HG03442 (cell line): ENCODE results near the gene CAMK1G.

Source experiments
- ATAC-seq: cut with Tn5 transposase; IDR thresholded peaks from one replicate; pipeline ENCODE4 v1.9.1; 2021; ENCODE audit warnings: mild to moderate bottlenecking, moderate library complexity; ENCODE audit not compliant: unreplicated experiment

Gene CAMK1G

DNA sequence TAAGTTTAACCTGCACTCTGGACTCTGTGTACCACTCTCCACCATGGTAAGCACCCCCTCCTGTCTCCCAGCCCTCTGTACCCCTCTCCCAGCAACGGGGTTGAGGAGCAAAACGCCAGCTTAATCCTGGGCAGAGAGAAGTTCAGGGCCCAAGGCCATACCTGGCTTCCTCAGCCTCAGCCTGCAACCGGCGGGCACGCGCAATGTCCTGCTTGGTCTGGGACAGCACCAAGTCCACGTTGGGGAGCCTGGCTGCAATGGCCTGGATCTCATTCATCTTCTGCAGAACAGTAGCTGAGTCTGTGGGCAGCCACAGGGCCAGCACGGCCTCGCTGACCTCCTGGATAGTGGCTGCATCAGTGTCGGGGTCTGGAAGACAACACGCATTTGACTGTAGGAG, 34.8 kb downstream of the CAMK1G start:
- ATAC-seq = no peak

DNA sequence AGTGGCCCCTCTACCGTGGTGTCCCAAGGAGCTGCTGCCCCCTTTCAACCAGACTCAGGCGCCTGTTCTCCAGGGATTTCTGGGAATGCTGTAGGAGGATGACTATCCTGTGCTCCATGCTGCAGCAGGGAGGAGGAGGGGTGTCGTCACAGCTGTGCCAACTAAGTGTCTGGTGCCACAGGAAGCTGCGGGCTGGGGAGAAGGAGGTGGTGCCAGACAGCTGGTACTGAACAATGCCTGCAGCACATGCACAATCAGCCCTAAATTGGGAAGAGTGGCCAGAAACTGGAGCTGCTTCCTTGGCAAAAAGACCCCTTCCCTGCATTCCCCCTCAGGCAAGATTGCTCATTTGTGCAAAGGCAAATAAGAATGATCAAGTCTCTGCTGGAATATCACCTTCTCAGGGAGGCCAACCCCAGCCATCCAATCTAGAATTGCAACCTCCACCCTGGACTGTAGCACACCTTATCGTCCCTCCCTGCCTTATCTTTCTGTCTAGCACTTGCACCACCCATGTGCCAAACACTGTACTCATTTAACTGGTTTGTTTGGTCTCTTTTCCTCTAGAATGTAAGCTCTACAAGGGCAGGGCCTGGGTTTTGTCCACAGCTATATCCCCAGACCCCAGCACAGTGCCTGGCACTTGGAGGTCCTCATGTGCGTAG, 35.4 kb downstream of the CAMK1G start:
- ATAC-seq = no peak

DNA sequence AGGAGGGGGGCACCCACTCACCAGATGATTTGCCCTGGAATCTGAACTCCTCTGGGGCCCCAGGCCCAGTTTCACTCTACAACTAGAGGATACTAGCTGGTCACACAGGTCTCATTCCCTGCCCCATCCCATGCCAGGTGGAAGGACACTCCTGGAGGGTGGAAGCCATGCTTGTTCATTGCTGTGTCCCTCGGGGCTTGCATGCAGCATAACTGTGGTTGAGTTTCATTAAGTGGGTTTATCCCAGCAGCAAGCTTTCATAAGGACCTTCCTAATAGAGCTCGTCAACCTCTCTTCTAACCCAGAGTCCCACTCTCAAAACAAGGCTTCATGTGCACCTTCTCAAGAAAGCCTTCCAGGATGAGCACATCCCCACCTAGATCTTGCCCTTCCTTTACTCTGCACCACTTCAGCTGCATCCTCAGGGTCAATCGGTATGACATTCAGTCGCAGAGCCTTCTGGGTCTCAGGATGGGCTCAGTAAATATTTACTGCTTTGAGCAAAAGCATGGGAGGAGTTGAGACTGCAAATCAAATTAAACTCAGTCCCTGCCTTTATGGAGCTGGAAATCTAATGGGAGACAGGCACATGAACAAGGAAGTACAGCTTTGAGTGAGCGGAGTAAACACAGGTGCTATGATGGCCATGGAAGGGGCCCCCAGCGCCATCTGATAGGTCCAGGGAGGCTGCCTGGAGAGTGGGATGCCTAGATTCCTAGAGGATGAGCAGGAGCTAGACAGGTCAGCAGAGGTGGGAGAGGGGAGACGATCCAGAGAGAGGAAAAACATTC, 36.4 kb downstream of the CAMK1G start:
- no peak for ATAC-seq

DNA sequence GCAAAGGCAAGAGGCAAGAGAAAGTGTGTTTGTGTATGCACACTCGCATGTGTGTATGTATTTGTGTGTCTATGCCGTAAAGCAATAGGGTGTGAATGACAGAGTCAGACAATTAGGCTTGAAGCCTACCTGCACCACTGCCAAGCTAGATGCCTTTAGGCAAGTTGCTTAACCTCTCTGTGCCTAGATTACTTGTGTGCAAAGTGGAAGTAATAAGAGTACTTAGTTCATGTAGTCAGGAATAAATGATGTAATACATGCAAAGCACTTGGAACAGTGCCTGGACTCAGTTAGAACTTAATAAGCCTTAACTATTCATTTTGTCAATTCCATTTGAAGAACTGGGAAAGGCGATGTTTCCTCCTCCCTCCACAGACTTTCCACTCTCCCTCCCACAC, 37.0 kb downstream of the CAMK1G start:
- ATAC-seq = no peak

DNA sequence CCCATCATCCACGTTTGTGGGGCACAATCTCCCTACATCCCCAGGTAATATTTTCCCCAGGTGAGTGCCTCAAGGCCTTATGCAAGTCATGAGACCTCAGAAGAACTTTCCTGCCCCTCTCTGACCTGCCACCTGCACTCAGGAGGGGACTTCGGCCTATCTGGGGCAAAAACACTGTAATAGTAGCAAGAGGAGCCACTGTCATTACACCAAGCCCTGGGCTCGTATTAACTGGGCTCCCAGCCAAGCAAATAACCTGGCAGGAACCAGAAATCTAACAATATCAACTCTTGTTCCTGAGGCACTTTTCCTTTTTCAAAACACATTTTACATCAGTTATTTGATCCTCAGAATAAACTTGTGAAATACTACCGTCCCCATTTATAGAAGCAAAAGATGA, 37.8 kb downstream of the CAMK1G start:
- no peak for ATAC-seq

DNA sequence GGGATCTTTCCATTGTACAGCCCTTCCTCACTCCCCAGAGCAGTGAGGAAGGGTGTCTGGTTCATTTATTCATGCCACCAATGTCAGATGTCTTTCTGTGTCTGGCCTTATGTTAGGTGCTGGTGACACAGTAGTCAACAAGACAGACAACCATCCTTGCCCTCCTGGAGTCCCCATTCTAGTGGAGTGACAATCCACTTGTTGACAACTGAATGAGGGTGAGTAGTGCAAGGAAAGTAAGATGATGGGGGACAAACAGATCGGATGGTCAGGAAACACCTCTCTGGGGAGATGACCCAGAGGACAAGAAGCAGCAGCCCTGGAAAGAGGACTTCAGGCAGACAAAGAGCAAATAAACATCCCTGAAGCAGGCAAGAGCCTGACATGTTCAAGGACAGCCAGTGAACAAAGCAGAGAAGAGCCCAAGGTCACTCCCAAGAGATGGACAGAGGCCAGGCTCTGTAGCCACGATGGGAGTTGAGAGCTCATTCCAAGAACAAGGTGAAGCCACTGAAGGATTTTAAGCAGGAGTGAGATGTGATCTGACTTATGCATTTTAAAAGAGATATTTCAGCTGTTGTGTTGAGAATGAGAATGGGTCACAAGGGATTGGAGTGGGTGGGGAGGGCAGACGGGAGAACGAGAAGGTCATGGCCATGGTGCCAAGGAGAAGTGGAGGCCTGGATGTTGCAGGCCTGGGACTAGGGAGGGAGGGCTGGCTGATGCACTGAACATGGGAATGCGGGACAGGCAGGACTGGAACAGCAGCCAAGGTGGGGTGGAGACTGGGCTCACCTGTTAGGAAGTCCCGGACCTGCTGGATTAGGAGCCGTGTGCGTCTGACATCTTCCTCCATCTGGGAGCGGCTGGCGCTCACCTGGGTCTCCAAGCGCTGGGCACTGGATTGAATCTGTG, 38.5 kb downstream of the CAMK1G start:
- ATAC-seq = no peak

DNA sequence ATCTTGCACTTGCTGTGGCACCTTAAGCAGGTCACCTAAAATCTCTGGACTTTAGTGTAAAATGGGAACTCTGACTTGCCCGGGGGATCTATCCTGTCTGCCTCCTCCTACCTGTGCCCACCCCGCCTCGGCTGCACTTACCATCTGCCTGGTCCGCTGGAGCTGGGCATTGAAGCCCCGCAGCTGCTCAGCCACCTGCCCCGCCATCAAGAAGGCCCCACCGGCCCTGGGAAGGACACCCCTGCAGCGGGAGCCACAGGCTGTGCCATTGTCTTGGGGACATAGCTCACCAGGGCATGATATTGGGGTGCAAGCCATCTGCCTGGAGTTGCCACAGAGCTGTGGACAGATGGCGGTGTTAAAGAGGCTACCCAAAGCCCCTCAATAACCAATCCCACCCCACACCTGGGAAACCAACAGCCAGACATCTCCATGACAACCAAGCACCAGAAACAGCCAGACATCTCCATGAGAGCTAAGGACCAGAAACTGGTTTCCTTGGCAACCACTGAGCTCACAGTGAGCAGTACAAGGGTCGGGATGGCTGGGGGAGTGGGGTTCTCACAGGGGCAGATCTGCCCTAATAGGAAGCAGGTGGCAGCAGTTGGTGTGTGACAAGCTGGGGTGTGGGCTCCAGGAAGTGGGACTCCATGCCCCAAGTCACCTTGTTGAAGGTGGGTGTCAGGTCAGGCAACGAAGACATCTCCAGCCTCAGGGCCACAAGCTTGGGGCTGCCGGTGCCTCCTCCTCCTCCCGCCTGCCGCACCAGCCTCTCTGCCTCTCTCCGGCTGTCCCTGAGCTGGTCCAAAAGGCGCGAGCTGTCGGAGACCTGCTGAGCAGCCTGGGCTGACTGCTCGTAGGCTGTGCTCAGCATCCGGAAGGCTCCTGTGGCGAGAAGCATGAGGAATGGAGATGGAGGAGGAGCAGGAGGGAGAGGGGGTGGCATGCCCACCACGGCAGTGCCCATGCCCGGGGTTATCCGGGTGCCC, 39.6 kb downstream of the CAMK1G start:
- no peak for ATAC-seq

DNA sequence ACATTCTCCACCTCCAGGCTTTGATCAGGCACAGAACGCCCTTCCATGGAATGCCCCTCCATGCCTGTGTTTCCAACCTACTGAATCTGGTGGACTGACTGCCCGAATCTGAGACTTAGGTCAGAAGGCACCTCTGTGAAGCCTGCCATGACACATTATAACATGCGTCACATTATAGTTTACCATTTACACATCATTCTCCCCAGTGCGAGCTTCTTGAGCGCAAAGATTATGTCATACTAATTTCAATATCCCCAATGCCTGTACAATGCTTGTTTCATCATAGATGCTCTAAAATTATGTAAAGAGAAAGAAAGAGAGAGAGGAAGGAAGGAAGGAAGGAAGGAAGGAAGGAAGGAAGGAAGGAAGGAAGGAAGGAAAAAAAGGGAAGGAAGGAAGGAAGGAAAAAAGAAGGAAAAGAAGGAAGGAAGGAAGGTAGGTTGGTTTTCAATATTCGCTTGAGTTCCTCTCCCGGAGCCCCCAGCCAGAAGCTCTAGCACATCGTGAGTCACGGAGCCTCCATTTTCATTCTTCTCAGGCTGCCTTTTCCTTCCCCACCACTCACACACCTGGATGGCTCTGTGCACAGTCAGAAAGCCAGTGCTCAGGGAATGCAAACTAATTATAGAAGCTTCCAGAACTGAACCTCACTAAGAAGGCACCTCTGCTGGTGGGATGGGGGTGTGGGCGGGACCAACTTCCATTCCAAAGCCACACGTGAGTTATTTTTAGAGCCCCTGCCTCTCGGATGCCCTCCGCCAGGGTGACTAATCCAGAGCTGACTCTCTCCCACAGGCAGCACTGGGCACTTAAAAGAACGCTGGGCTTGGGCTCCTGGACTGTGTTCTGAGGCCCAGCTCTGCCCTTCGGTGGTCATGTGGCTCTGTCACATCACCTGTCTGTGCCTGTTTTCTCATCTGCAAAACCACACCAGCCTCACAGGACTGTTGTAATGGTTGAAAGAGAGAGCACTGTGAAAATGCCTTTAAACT, 41.3 kb downstream of the CAMK1G start:
- ATAC-seq = no peak

DNA sequence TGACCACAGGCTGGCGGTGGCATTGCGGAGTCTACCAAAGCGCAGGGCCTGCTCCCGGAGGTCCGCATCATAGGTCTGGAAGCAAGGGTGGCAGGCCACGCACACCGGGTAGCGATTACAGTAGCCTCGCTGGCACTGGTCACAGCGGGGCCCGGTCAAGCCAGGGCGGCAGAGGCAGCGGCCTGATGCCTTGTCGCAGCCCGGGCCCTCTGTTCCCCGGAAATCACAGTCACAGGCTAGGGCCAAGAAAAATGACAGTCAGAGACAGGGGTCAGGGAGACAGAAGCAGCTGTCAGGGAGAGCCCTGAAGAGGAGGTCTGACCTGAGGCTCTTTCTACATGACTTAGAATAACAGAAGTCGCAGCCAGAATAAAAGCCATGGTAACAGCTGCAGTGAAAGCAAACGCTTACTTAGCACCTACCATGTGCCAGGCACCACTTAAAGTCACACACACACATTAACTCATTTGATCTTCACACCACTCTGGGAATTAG, 42.3 kb downstream of the CAMK1G start:
- no peak for ATAC-seq

DNA sequence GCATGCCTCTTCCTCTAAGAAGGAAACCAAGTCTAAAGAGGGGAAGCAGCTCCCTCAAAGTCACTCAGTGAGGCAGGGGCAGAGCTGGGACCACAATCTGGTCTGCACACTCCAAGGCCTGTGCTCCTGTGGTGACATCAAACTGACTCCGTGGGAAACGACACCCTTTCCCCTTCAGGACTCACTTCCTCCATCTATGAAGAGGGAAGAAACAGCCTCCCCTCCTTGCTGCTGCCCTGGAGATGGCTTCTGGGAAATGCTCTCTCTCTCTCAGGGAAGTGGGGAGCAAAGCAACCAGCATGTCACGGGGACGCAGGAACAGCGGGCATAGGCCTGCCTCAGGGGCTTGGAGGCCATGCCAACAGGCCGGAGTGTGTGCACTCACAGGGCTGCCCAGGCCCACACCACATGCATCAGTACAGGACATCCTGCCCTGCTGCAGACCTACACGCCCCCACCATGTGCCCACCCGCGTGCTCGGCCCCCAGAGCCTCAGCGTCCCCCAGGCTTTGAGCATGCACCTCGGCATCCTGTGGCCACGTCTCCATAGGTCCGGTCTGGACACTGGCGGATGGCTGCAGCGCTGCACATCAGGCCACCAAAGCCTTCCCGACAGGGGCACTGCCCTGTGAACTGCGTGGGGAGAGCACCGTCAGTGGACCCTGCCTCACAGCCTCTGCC, 43.0 kb downstream of the CAMK1G start:
- no peak for ATAC-seq

DNA sequence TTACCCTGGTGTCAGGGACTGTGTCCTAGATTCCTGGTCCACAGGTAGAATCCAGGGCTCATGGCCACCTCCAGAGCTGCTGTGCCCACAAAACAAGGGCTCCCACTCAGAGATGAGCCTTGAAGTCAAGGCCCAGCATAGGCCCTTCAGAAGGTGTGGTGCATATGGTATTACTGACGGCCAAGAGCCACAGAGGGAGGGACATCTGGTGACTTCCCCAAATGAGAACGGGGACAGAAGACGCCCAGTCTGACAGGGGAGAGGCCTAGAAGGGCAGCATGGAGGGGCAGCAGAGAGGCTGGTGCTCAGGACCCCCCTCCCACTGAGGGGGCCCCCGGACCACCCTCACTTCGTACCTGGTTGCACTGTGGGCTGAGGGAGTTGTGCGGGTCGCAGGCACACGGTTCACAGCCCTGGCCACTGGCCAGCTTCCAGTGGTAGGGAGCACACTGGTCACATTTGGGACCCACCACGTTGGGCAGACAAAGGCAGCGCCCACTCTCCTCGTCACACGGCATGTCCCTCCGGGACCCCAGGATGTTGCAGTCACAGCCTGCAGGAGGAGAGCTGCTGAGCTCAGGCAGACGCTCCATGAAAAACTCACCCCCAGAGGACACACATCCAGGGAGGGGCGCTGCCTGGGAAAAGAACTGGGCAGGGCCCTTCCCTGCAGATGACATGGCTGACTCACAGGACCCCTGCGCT, 43.7 kb downstream of the CAMK1G start:
- ATAC-seq = peak; percentile 14

DNA sequence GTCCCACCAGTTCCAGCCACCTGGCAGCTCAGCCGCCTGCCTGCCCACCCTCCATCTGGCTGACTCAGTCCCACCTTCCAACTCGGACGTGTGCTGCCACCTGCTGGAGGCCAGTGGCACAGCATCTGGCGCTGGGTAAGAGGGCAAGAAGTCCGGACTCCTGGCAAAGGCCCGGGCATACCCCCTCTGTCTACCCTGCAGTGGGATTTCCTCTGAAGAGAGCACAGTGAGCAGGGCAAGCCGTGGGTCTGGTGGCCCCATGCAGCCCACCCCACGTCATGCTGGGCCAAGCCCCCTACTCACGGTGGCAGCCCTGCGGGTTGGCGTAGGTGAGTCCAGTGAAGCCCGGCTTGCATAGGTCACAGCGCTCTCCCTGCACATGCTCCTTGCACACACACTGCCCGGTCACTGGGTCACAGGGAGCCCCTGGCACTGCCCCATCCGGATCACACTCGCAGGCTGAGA, 44.2 kb downstream of the CAMK1G start:
- ATAC-seq = peak; percentile 65

DNA sequence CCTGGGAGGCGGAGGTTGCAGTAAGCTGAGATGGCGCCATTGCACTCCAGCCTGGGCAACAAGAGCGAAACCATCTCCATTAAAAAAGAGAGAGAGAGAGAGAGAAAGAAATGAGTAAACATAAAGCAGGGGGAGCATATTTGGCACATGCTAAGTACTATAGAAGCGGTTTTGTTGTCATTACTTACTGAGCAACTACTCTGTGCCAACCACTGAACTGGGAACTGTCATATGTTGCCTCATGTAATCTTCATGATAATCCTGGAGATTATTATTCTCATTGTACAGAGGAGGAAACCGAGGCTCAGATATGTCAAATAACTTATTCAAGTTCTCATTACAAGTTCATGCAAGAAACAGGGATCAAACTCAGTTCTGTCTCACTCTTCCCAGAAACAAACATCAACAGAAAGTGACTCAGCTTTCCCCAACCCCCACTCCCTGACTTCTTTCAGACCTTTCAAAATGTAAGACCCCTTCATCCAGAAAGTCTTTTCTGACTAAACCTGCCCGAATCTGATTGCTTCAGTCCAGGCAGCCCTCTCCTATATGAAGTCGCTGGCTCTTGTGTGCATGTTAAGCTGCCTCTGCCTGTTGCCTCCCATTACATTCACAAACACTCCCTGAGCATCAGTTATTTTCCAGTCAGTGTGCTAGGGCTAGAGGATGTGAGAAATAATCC, 45.2 kb downstream of the CAMK1G start:
- ATAC-seq = no peak

DNA sequence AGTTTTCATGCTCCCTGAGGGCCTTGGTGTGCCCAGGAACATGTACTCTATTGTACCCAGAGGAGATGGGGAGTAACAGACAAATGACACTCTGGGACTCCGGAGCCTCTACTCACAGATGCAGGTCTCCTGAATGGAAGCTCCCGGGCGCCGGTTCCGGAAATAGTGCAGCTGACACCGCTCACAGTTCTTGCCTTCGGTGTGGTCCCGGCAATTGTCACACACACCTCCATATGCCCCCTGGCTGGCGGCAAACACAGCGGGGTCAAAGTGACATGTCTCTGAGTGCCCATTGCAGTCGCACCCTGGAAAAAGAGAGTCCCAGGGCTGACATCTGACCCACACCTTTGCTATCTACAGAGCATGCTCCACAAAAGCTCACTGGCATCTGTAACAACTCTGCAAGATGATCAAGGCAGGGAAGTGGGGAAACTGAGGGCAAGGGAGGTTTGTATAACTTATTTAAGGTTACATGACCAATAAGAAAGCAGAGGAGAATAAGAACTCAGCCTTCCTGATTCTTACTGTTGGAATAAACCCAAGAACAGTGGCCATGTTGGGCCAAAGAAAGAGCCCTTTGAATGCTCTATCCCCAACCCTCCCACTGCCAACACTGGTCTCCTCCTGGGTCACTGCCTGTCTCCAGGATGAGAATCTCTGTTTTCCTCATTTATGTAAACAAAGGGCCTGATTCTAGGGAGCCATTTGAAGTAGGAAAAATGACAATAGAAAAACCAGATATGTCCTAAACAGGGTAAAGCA, 46.3 kb downstream of the CAMK1G start:
- no peak for ATAC-seq

DNA sequence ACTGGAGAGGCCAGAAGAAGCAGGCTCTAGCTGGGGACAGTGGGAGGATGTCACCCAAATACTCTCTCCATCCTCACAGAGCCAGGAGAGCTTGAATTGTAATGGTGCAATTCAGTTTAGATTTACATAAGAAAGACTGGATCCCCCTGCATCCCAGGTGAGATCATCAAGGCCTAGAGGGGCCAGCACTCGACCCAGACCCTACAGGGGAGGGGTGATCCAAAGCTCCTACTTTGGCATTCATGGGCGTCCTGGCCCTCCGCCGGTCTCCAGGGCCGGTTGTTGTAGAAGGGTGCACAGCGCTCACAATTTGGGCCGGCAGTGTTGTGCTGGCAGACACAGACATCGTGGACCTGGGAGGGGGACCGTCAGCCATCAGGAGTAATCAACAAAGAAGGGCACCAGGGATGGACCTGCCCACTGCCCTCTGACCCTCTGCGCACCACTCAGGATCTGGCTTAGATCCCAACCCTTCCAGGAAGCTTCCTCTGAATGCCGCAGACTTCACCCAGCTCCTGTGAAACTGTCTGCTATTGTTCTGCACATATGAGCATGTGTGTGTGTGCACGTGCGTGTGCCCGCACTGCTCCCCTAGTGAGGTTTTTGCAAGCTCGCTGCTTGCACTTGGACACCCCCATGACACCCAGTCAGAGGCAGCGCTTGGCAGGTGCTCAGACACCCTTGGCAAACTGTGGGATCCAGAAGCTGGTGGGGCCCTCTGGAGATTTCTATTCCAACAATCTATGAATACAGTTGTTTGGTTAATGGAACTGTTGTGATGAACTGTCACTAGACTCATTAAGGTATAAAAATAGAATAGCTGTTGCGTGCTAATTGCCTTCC, 47.1 kb downstream of the CAMK1G start:
- no peak for ATAC-seq
